ENCODE data around the gene THG1L. TPM values are rescaled to one million over a fixed set of nuclear protein-coding genes. Genes with fewer than 3 reads are reported as not detected.
"Not testable (repeated sequence)": the region's sequence is repeated elsewhere in the genome, so short reads cannot be mapped to it uniquely, and the experiment has no call there.

THG1L gene
- total RNA-seq, 1 experiment from 2014 or later, result 16.6 TPM

DNA sequence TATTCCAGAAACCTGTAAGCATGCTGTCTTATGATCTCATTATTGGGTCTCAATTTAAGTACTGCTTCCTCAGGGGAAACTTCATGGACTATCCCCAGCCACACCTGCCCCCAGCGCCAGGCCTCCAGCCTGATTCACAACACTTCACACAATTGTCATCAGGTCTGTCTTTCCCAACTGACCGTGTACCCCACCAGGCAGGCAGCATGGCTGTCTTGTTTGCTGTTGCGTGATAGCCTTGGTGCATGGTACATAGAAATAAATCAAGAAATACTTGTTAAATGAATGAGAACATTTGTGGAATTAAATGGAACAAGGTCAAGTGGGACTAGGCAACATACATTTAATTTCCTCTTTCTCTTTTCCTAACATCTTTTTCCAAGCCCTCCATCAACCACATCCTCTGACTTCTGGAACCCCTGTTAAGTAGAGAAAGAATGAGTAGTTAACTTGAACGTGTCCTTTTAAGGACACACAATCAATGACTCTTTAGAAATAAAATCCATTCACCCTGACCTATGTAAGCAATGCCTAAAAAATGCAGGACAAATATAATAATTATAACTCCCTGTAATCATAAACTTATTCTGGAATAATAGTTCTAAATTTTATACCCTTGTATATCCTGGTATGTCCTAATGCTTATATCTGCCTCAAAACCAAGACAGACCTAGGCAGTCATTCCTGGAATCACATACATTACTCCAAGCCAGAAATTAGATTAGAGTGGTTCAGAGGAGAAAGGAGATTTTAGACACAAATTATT is 17.2 kb upstream of the THG1L start:
- DNase-seq, result no peak
- H3K4me3 ChIP-seq (ENCODE audit: insufficient read depth, low read depth, low read length), result no peak overlapping the region
- no peaks in the 10 kb centered on the region for H3K36me3 ChIP-seq (replicated peaks; ENCODE audit: control insufficient read depth, insufficient read depth, low read length)

DNA sequence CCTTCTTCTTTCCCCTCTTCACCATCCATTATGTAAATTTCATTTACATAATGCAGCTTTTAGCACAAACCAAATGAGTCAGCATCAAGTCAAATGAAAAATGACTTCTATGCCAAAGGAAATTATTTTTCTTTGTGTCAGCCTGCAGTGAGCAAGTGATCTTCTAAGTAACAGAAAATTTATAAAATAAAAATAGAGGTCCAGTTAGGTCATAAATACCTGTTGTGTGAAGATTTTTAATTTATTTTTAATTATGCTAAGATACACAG is 16.7 kb upstream of the THG1L start:
- Histone ChIP-seq H3K4me3 (ENCODE audit: insufficient read depth, low read depth, low read length) (no peak overlapping the region), H3K36me3 (replicated peaks; ENCODE audit: control insufficient read depth, insufficient read depth, low read length) (no peaks in the 10 kb centered on the region), H3K27me3 (ENCODE audit: control insufficient read depth, insufficient read depth, low read length) (no peaks in the 10 kb centered on the region)
- no peak for DNase-seq

More for the DNA sequence above, 17.2 kb upstream of the THG1L start:
- no peaks in the 10 kb centered on the region for H3K27me3 ChIP-seq (ENCODE audit: control insufficient read depth, insufficient read depth, low read length)

DNA sequence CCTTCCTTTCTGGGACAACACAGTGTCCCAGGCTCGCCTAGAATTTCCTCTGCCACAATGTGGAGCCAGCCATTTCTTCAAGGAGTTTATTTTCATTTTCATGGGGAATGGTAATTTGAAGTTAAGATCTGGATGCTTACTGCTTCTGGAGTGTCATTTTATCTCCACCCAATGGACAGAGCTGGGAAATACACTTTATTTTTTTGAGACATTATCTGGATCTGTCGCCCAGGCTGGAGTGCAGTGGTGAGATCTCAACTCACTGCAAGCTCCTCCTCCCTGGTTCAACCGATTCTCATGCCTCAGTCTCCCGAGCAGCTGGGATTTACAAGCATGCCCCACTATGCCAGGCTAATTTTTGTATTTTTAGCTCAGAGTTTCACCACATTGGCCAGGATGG is 12.7 kb upstream of the THG1L start:
- peak; percentile 26 for DNase-seq

DNA sequence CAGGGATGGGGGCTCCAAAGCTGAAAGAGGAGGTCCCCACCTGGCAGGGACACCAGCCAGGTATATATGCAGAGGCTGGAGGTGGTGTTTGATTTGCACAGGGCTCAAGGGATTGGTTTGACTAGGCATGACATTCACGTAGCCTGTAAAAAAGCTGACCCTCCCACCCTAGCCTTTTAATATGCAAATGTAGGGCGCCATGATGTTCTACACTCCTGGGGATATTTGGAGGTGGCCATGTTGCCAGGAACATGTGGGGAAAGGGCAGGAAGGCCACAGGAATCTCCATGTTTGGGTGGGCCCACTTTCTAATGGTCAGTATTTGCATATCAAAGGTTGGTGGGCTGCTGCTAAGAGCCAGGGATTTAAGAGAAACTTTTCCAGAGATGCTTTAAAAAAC is 12.0 kb upstream of the THG1L start:
- no peak overlapping the region for H3K4me3 ChIP-seq (ENCODE audit: insufficient read depth, low read depth, low read length)
- no peak for DNase-seq

More for the DNA sequence above, 12.7 kb upstream of the THG1L start:
- H3K36me3 ChIP-seq (replicated peaks; ENCODE audit: control insufficient read depth, insufficient read depth, low read length), result no peaks in the 10 kb centered on the region
- no peaks in the 10 kb centered on the region for H3K27me3 ChIP-seq (ENCODE audit: control insufficient read depth, insufficient read depth, low read length)
- no peak overlapping the region for H3K4me3 ChIP-seq (ENCODE audit: insufficient read depth, low read depth, low read length)

DNA sequence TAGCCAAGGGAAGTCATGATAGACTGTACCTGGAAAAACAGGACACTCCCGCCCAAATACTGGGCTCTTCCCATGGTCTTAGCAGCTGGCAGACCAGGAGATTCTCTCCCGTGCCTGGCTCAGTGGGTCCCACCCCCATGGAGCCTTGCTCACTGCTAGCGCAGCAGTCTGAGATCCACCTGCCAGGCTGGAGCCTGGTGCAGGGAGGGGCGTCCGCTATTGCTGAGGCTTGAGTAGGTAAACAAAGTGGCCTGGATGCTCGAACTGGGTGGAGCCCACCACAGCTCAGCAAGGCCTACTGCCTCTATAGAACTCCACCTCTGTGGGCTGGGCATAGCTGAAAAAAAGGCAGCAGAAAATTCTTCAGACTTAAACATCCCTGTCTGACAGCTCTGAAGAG is 10.1 kb upstream of the THG1L start:
- H3K4me3 ChIP-seq (ENCODE audit: insufficient read depth, low read depth, low read length), result no peak overlapping the region
- no peaks in the 10 kb centered on the region for H3K36me3 ChIP-seq (replicated peaks; ENCODE audit: control insufficient read depth, insufficient read depth, low read length)
- no peak for DNase-seq
- H3K27me3 ChIP-seq (ENCODE audit: control insufficient read depth, insufficient read depth, low read length), result no peaks in the 10 kb centered on the region

More for the DNA sequence above, 12.0 kb upstream of the THG1L start:
- Histone ChIP-seq H3K36me3 (replicated peaks; ENCODE audit: control insufficient read depth, insufficient read depth, low read length) (no peaks in the 10 kb centered on the region), H3K27me3 (ENCODE audit: control insufficient read depth, insufficient read depth, low read length) (no peaks in the 10 kb centered on the region)

DNA sequence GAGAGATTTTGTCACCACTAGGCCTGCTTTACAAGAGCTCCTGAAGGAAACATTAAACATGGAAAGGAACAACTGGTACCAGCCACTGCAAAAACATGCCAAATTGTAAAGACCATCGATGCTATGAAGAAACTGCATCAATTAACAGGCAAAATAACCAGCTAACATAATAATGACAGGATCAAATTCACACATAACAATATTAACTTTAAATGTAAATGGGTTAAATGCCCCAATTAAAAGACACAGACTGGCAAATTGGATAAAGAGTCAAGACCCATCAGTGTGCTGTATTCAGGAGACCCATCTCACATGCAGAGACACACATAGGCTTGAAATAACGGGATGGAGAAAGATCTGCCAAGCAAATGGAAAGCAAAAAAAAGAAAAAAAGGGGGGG is 8.3 kb upstream of the THG1L start:
- not testable (repeated sequence) for H3K36me3 ChIP-seq (replicated peaks; ENCODE audit: control insufficient read depth, insufficient read depth, low read length); DNase-seq; H3K4me3 ChIP-seq (ENCODE audit: insufficient read depth, low read depth, low read length); H3K27me3 ChIP-seq (ENCODE audit: control insufficient read depth, insufficient read depth, low read length)

DNA sequence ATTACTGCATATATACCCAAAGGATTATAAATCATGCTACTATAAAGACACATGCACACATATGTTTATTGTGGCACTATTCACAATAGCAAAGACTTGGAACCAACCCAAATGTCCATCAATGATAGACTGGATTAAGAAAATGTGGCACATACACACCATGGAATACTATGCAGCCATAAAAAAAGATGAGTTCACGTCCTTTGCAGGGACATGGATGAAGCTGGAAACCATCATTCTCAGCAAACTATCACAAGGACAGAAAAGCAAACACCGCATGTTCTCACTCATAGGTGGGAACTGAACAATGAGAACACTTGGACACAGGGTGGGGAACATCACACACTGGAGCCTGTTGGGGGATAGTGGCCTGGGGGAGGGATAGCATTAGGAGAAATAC is 4.6 kb upstream of the THG1L start:
- not testable (repeated sequence) for DNase-seq; H3K27me3 ChIP-seq (ENCODE audit: control insufficient read depth, insufficient read depth, low read length); H3K4me3 ChIP-seq (ENCODE audit: insufficient read depth, low read depth, low read length); H3K36me3 ChIP-seq (replicated peaks; ENCODE audit: control insufficient read depth, insufficient read depth, low read length)

DNA sequence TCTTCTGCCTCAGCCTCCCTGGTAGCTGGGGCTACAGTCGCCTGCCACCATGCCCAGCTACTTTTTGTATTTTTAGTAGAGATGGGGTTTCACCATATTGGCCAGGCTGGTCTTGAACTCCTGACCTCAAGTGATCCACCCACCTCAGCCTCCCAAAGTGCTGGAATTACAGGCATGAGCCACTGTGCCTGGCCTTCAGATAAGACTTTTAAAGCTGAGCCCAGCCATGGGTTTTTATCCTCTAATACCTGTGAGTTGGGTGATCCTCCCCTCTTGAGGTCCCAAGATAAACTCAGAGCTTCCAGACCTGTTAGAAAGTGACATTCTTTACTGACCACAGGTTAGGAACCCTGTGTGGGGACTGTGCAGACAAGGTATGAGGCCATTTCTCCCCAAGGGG is 3.4 kb upstream of the THG1L start:
- DNase-seq; H3K27me3 ChIP-seq (ENCODE audit: control insufficient read depth, insufficient read depth, low read length); H3K4me3 ChIP-seq (ENCODE audit: insufficient read depth, low read depth, low read length); H3K36me3 ChIP-seq (replicated peaks; ENCODE audit: control insufficient read depth, insufficient read depth, low read length): not testable (repeated sequence)

DNA sequence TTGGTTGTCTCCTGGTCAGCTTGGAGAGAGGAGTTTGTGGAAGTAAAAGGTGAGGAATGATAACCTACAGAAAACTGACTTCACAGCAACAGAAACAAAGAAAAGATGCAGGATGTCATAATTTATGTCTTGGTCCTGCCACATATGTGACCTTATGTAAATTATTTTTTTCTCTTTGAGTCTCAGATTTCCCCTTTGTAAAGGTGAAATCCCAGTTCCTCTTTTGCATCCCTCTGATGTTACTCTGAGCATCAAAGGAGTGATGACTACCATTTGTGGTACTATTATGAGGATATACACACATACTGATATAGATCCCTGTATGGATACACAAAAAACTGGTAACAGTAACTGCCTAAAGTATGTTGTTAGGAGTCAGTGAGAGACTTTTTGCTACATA is 1.4 kb upstream of the THG1L start:
- H3K27me3 ChIP-seq (ENCODE audit: control insufficient read depth, insufficient read depth, low read length), result no peaks in the 10 kb centered on the region
- peaks cover 3% of the 10 kb centered on the region for H3K36me3 ChIP-seq (replicated peaks; ENCODE audit: control insufficient read depth, insufficient read depth, low read length)
- no peak for DNase-seq
- H3K4me3 ChIP-seq (ENCODE audit: insufficient read depth, low read depth, low read length), result no peak overlapping the region

DNA sequence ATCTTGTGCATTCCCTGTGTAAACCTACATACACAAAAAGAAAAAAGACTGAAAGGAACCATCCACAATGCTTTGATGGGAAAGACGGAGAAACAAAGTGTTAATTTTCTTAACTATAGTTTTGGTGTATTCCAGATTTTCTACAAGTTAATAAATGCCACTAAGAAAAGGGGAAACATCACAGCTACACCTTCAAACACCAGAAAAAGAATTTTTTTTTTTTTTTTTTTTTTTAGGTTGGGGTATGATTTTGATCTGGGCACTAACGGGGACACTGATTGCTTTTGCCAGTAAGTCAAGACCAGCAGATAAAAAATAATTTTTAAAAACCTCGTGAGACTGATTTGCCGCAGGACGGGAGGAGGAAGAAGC is 334 bp upstream of the THG1L start:
- H3K4me3 ChIP-seq (ENCODE audit: insufficient read depth, low read depth, low read length), result peak overlapping the region; percentile 82
- no peak for DNase-seq

DNA sequence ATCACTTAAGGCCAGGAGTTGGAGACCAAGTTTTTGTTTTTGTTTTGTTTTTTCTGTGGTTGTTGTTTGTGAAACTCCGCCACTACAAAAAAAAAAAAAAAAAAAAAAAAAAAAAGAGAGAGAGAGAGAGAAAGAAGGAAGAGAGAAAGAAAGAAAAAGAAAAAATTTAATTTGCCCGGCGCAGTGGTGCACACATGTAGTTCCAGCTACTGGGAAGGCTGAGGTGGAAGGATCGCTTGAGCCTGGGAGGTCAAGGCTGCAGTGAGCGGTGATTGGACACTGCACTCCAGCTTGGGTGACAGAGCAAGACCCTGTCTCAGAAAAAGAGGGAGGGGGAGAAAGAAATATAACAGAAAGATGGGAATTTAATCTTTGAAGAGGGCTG is 902 bp downstream of the THG1L start:
- Histone ChIP-seq H3K4me3 (ENCODE audit: insufficient read depth, low read depth, low read length) (no peak overlapping the region), H3K27me3 (ENCODE audit: control insufficient read depth, insufficient read depth, low read length) (no peaks in the 10 kb centered on the region), H3K36me3 (replicated peaks; ENCODE audit: control insufficient read depth, insufficient read depth, low read length) (peaks cover 5% of the 10 kb centered on the region)
- no peak for DNase-seq

More for the DNA sequence above, 334 bp upstream of the THG1L start:
- H3K36me3 ChIP-seq (replicated peaks; ENCODE audit: control insufficient read depth, insufficient read depth, low read length), result peaks cover 5% of the 10 kb centered on the region
- no peaks in the 10 kb centered on the region for H3K27me3 ChIP-seq (ENCODE audit: control insufficient read depth, insufficient read depth, low read length)

DNA sequence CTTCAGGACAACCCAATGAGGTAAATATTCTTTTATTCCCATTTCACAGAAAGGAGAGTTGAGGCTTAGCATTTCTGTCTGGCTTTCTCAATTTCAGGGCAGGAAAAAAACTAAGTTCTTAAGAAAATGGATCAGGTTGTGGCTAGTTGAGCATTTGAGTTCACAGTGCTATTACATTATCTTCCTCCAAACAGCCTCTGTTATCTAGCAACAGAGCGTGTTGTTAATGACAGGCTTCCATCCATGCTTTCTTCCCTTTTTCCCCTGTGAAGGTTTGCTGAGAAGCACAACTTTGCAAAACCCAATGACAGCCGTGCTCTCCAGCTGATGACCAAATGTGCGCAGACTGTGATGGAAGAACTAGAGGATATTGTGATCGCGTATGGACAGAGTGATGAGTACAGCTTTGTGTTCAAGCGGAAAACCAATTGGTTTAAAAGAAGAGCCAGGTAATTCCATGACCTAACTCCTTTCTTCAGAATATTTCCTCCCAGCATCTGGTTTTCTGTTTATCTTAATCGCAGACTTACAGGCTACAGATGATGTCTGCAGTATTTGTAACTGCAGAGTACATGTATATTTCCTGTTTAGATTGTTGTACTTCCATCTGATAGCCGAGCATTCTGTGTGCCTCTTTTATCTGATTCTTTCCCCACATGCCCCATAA is 1.5 kb downstream of the THG1L start:
- Histone ChIP-seq H3K4me3 (ENCODE audit: insufficient read depth, low read depth, low read length) (no peak overlapping the region), H3K27me3 (ENCODE audit: control insufficient read depth, insufficient read depth, low read length) (no peaks in the 10 kb centered on the region), H3K36me3 (replicated peaks; ENCODE audit: control insufficient read depth, insufficient read depth, low read length) (peaks cover 5% of the 10 kb centered on the region)
- DNase-seq, result no peak

DNA sequence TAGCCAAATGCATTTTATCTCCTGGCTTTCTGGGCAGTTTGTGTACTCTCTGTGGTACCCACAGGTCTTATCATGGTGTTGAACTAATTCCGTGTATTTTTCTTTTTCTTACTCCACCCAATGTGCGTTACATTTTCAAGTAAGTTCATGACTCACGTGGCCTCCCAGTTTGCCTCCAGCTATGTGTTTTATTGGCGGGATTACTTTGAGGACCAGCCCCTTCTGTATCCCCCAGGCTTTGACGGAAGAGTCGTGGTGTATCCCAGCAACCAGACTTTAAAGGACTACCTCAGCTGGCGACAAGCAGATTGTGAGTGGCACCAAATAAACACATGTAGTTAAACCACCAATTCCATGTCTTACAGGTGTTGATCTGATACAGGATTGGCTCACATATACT is 3.2 kb downstream of the THG1L start:
- H3K27me3 ChIP-seq (ENCODE audit: control insufficient read depth, insufficient read depth, low read length), result no peaks in the 10 kb centered on the region
- H3K4me3 ChIP-seq (ENCODE audit: insufficient read depth, low read depth, low read length), result no peak overlapping the region
- DNase-seq, result no peak
- peaks cover 10% of the 10 kb centered on the region for H3K36me3 ChIP-seq (replicated peaks; ENCODE audit: control insufficient read depth, insufficient read depth, low read length)

DNA sequence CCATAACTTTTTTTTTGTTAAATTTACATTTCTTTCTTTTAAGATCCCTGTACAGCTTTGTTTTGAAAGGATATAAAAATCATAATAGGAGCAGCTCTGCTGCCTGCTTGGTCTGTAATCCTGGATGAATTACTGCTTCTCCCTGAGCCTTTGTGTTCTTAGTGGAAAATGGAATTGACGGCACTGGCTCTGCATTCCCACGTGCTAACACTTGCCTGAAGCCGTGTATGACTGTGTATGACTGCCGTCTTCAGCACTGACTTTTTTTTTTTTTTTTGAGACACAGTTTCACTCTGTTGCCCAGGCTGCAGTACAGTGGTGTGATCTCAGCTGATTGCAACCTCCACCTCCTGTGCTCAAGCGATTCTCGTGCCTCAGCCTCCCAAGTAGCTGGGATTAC is 4.8 kb downstream of the THG1L start:
- no peak for DNase-seq
- no peaks in the 10 kb centered on the region for H3K27me3 ChIP-seq (ENCODE audit: control insufficient read depth, insufficient read depth, low read length)
- H3K4me3 ChIP-seq (ENCODE audit: insufficient read depth, low read depth, low read length), result no peak overlapping the region
- peaks cover 10% of the 10 kb centered on the region for H3K36me3 ChIP-seq (replicated peaks; ENCODE audit: control insufficient read depth, insufficient read depth, low read length)

DNA sequence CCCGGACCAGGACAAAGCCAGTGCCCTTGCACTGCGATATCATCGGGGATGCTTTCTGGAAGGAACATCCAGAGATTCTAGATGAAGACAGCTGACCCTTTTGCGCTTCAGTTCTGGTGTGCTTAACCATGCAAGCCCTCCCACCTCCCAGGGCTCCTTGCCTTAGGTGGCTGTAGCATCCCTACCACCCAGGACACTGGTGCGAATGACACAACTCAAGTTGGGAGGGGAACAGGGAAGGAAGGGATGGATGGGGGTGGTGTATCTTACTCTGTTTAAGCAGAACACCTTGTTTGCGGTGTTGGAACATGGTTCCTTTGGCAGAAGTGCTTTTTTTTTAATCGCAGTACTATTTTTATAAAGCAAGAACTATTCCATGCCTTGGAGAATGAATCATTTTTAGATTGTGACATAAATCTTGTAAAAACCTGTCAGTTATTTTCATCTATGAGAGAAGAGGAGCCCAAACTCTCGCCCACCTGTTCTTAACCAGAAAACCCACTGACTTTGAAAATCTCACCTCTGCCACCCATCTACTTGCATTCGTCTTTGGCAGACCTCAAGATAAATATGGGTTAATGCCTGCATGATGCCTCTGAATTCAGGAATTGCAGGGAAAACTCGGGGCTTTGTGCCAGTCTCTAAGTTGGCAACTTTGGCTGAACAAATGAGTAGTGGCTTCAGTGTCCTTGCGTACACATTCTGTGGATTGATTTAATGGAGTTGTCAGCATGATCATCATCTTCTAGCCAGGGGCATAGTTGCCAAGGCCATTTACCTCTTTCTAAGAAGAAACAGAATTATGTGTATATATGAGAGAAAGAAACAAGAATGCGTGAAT is 8.4 kb downstream of the THG1L start:
- H3K27me3 ChIP-seq (ENCODE audit: control insufficient read depth, insufficient read depth, low read length), result peaks cover 7% of the 10 kb centered on the region
- H3K36me3 ChIP-seq (replicated peaks; ENCODE audit: control insufficient read depth, insufficient read depth, low read length), result peaks cover 7% of the 10 kb centered on the region
- no peak overlapping the region for H3K4me3 ChIP-seq (ENCODE audit: insufficient read depth, low read depth, low read length)
- no peak for DNase-seq
